B cell (primary cell): ENCODE data around the gene SAMD5. TPM values are rescaled to one million over a fixed set of nuclear protein-coding genes. Genes with fewer than 3 reads are reported as not detected.

Experiments
- ATAC-seq: fragments of 200-7000 bp; cut with Tn5 transposase; one replicate; pipeline ENCODE4 v1.10.0; 2021; ENCODE audit warnings: low read depth, mild to moderate bottlenecking, moderate number of reproducible peaks, moderate library complexity
- CTCF ChIA-PET: fragments of 350-600 bp; sonication (Branson Sonifier 250); formaldehyde crosslinking; loops from one replicate; lab custom pipeline; 2021; ENCODE audit warnings: antibody characterized with exemption, inconsistent platforms; lab: Charles Lee
- POLR2A ChIA-PET: fragments of 350-600 bp; sonication (Branson Sonifier 250); formaldehyde crosslinking; loops from one replicate; lab custom pipeline; 2021; ENCODE audit warnings: antibody characterized with exemption; lab: Charles Lee
- DNase-seq: peaks from one replicate; pipeline ENCODE4 v3.0.0; 2013
- H2AFZ ChIP-seq: 2 replicates; pipeline ENCODE4 v1.6.1; 2012; ENCODE audit warnings: mild to moderate bottlenecking, low read depth, low read length; ENCODE audit not compliant: insufficient read depth, poor library complexity, severe bottlenecking
- H3K27ac ChIP-seq, 2 donors: 1 replicate in 1 of 2; 2 replicates in 1 of 2; pipeline ENCODE4 v1.5.1; 2012 to 2013; ENCODE audit warnings: low read length in 2 of 2, mild to moderate bottlenecking in 2 of 2, moderate library complexity in 1 of 2
- H3K27me3 ChIP-seq, 4 experiments: fragments of 200-600 bp in 1 of 4; sonication (generic) in 1 of 4; replicated peaks in 1 of 4; 1 replicate in 2 of 4; 2 replicates in 2 of 4; pipeline versions ENCODE4 v1.6.1 to v1.7.0; 2013 to 2016; ENCODE audit warnings: low read length in 3 of 4, mild to moderate bottlenecking in 2 of 4, mixed read lengths in 1 of 4, moderate library complexity in 1 of 4; ENCODE audit not compliant: insufficient read depth in 4 of 4, control insufficient read depth in 3 of 4; ENCODE audit errors: control extremely low read depth in 1 of 4
- H3K36me3 ChIP-seq, 2 experiments: replicated peaks in 1 of 2; 1 replicate in 1 of 2; 2 replicates in 1 of 2; pipeline versions ENCODE4 v1.6.1 to v1.7.1; 2013; ENCODE audit warnings: low read length in 1 of 2; ENCODE audit not compliant: insufficient read depth in 2 of 2, control insufficient read depth in 1 of 2; ENCODE audit errors: control extremely low read depth in 1 of 2, extremely low read depth in 1 of 2
- H3K4me1 ChIP-seq, 2 donors: fragments of 200-600 bp in 1 of 2; sonication (generic) in 1 of 2; 1 replicate in 1 of 2; 2 replicates in 1 of 2; pipeline versions ENCODE4 v1.5.1 to v1.6.1; 2013 to 2017; ENCODE audit warnings: low read length in 2 of 2; ENCODE audit not compliant: control insufficient read depth in 2 of 2, insufficient read depth in 2 of 2
- H3K4me2 ChIP-seq: replicated peaks from 2 replicates; pipeline ENCODE3; 2012; ENCODE audit warnings: mild to moderate bottlenecking, low read depth, low read length; ENCODE audit not compliant: poor library complexity, severe bottlenecking
- H3K4me3 ChIP-seq, 5 experiments: fragments of 200-600 bp in 1 of 5; sonication (generic) in 1 of 5; 1 replicate in 3 of 5; 2 replicates in 2 of 5; pipeline versions ENCODE4 v1.5.1 to v1.7.0; 2011 to 2016; ENCODE audit warnings: low read length in 4 of 5, mild to moderate bottlenecking in 4 of 5, low read depth in 2 of 5, control low read depth in 1 of 5, moderate library complexity in 1 of 5; ENCODE audit not compliant: insufficient read depth in 1 of 5; ENCODE audit errors: control extremely low read depth in 1 of 5, extremely low read depth in 1 of 5
- H3K79me2 ChIP-seq: fragments of 200-600 bp; sonication (generic); one replicate; pipeline ENCODE4 v1.6.0; 2016; ENCODE audit warnings: low read length; ENCODE audit not compliant: control insufficient read depth, insufficient read depth
- H3K9ac ChIP-seq: fragments of 200-600 bp; sonication (generic); 2 replicates; pipeline ENCODE4 v1.6.1; 2017; ENCODE audit warnings: mild to moderate bottlenecking, low read length, moderate library complexity
- H3K9me3 ChIP-seq, 3 donors: one replicate each; pipeline versions ENCODE4 v1.6.1 to v1.7.1; 2013; ENCODE audit warnings: low read length in 2 of 3; ENCODE audit not compliant: control insufficient read depth in 2 of 3, insufficient read depth in 1 of 3; ENCODE audit errors: control extremely low read depth in 1 of 3
- H4K20me1 ChIP-seq: 2 replicates; pipeline ENCODE4 v1.6.0; 2012; ENCODE audit warnings: mild to moderate bottlenecking, low read length; ENCODE audit not compliant: insufficient read depth, control insufficient read depth, poor library complexity, severe bottlenecking
- H3K27ac Mint-ChIP-seq: one replicate; pipeline ENCODE4 v1.8.0; 2021; ENCODE audit warnings: mixed read lengths
- H3K27me3 Mint-ChIP-seq: one replicate; pipeline ENCODE4 v1.8.0; 2021; ENCODE audit warnings: mixed read lengths
- H3K4me1 Mint-ChIP-seq: one replicate; pipeline ENCODE4 v1.8.0; 2021; ENCODE audit warnings: mixed read lengths
- H3K4me3 Mint-ChIP-seq: one replicate; pipeline ENCODE4 v1.8.0; 2021; ENCODE audit warnings: mixed read lengths
- H3K9me3 Mint-ChIP-seq: one replicate; pipeline ENCODE4 v1.8.0; 2022; ENCODE audit warnings: mixed read lengths; ENCODE audit not compliant: insufficient read depth
- CTCF ChIP-seq: fragments of 200-600 bp; IDR thresholded peaks from one replicate; pipeline ENCODE4 v1.8.0; 2022; ENCODE audit warnings: antibody characterized with exemption, mild to moderate bottlenecking
- EZH2 ChIP-seq: IDR thresholded peaks from 2 replicates; pipeline ENCODE4 v1.6.1; 2012; ENCODE audit warnings: borderline replicate concordance, low read depth, mild to moderate bottlenecking, moderate library complexity, low read length; ENCODE audit not compliant: insufficient read depth, poor library complexity, severe bottlenecking
- WGBS: methylation state at CpG from one replicate; pipeline ENCODE4 v1.1.5; 2013; ENCODE audit warnings: missing lambda C conversion rate; ENCODE audit not compliant: insufficient coverage; 5-methylcytosine and 5-hydroxymethylcytosine counted together
- intact Hi-C: fragments of 100-400 bp; cut with micrococcal nuclease; formaldehyde crosslinking; loops from one replicate; pipeline ENCODE4 v1.10.0; 2022
- polyA minus RNA-seq: library from RNA; depleted of rRNA, polyadenylated mRNA; stranded (reverse); fragments of >200 nt; gene quantifications from 2 replicates; pipeline ENCODE4 v1.2.3, GENCODE V29; 2012
- polyA plus RNA-seq: library from polyadenylated mRNA; depleted of rRNA; stranded (reverse); fragments of >200 nt; gene quantifications from 2 replicates; pipeline ENCODE4 v1.2.3, GENCODE V29; 2012
- total RNA-seq, 2 donors: library from RNA; stranded (reverse); fragments of 120-200 nt in 1 of 2; gene quantifications; 1 replicate in 1 of 2; 2 replicates in 1 of 2; pipeline versions ENCODE4 v1.2.3 to v1.2.4, GENCODE V29; 2013 to 2022

The SAMD5 gene
- total RNA-seq (not detected in 2 replicates), polyA plus RNA-seq (not detected in 2 replicates), polyA minus RNA-seq (not detected in 2 replicates)
- total RNA-seq (2013): 0.05 TPM

DNA sequence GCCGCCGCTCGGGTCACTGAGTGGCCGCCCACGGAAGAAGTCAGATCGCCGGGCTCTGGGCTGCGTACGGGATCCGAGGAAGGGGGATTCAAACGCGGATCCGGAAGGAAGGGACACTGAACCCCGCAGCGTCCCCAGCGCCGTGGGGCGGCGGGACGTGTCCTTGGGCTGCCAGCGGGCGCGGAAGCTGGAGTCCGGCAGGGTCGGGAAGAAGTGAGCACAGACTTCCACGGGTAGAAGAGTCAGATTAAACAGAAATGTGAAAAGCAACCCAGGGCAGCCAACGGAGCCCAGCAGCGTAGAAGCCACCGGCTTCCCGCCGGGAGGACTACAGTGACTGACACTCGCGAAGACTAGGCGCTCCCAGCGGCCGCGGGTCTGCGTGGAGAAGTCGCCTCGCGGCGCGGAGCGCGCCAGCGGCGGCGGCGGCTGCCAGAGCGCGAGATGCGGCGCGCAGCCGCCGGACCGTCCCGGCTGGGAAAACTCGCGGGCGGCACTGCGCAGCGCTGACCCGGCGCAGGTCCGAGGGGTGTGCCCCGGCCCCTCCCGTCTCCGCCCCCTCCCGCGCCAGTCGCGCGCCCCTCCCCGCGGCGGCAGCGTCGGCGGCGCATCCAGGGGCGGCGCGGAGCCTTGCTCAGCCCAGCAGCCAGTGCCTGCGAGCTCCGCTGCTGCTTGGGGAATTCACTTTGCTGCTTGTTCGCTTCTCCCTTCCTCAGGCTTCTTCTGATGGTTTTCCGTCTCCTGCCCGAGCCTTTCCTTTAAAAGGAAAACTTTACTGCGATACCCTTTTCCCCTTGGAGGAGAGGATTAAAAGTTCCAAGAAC is at the start of gene SAMD5:
Gene SAMD5, plus strand, starts transcription at position 649 of the 824 bp plus-strand sequence. CDS start 239 bp downstream, outside the sequence.
- no peaks in the 10 kb centered on the region for H3K9me3 Mint-ChIP-seq
- H3K27ac ChIP-seq: no peak within 1 kb of the TSS
- no peak within 1 kb of the TSS for H3K27ac Mint-ChIP-seq
- H3K4me3 Mint-ChIP-seq: peak within 1 kb of the TSS; percentile 78
- peaks cover 22% of the 10 kb centered on the region for H3K4me1 Mint-ChIP-seq
- peaks cover 0 to 41% (median 32%) of the 10 kb centered on the region in 4 experiments for H3K27me3 ChIP-seq
- H3K4me2 ChIP-seq: peak within 1 kb of the TSS; percentile 68
- H2AFZ ChIP-seq: peak within 1 kb of the TSS; percentile 22
- peaks cover 11 to 13% of the 10 kb centered on the region in 2 donors for H3K4me1 ChIP-seq
- H3K27me3 Mint-ChIP-seq: peaks cover 50% of the 10 kb centered on the region
- ATAC-seq (no peak), DNase-seq (peak; percentile 21)
- H3K36me3 ChIP-seq: no peaks in the 10 kb centered on the region
- peak within 1 kb of the TSS in 2 of 5 experiments; percentile 23 to 35 for H3K4me3 ChIP-seq
- CTCF ChIA-PET: no interaction called here
- intact Hi-C loops: no loop called here
- no peak within 1 kb of the TSS for H3K9ac ChIP-seq
- under 1% methylated on average over 88 of the region's 90 CpGs for WGBS
- no peaks in the 10 kb centered on the region for H4K20me1 ChIP-seq
- H3K9me3 ChIP-seq: peaks cover 0 to 7% (median 0%) of the 10 kb centered on the region in 3 donors
- H3K79me2 ChIP-seq: no peaks in the 10 kb centered on the region
- TF ChIP-seq EZH2: no peak
- no peak for TF ChIP-seq CTCF
- POLR2A ChIA-PET: no interaction called here

DNA sequence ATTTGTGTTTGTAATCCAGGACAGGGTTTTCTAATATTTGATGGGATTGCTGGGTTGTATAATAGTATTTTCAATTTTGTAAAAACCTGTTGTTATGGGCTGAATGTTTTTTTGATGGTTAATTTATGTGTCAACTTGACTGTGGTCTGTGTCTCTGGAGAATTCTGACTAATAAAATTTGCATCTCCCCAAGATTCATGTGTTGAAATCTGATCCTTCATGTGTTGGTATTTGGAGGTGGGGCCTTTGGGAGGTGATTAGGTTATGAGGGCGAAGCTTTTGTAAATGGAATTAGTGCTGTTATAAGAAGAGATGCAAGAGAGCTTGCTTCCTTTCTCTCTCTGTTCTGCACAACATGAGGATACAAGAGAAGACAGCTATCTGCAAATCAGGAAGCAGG is 48.7 kb upstream of the SAMD5 start:
- no CpG with 5 or more reads among the region's 1 CpG for WGBS

More for the DNA sequence above, 48.7 kb upstream of the SAMD5 start:
- H3K4me1 Mint-ChIP-seq: no peaks in the 10 kb centered on the region
- no peaks in the 10 kb centered on the region for H3K9me3 Mint-ChIP-seq
- ATAC-seq (no peak), DNase-seq (no peak)
- no peak overlapping the region for H3K27ac Mint-ChIP-seq
- CTCF ChIA-PET: no interaction called here
- H3K27ac ChIP-seq: no peak overlapping the region
- H2AFZ ChIP-seq: no peak overlapping the region
- H3K79me2 ChIP-seq: no peaks in the 10 kb centered on the region
- no peaks in the 10 kb centered on the region for H3K36me3 ChIP-seq
- no peaks in the 10 kb centered on the region for H3K9me3 ChIP-seq
- H4K20me1 ChIP-seq: no peaks in the 10 kb centered on the region
- TF ChIP-seq EZH2 (no peak), CTCF (no peak)
- no peak overlapping the region for H3K4me3 ChIP-seq
- no peak overlapping the region for H3K9ac ChIP-seq
- intact Hi-C loops: no loop called here
- no peak overlapping the region for H3K4me2 ChIP-seq
- H3K27me3 ChIP-seq: no peaks in the 10 kb centered on the region
- no peaks in the 10 kb centered on the region for H3K4me1 ChIP-seq
- no peak overlapping the region for H3K4me3 Mint-ChIP-seq
- H3K27me3 Mint-ChIP-seq: peaks cover 5% of the 10 kb centered on the region
- POLR2A ChIA-PET: no interaction called here
